Caco-2 (cell line): ENCODE data around the gene GALNT11. TPM values are rescaled to one million over a fixed set of nuclear protein-coding genes. Genes with fewer than 3 reads are reported as not detected.
"Not testable (repeated sequence)": the region's sequence is repeated elsewhere in the genome, so short reads cannot be mapped to it uniquely, and the experiment has no call there.

Experiments
- BruUV-seq: library from RNA; stranded (reverse); fragments of 400-500 nt; replicated peaks from 2 replicates; lab custom pipeline; 2021; lab: Mats Ljungman, UMichigan
- CTCF ChIA-PET: fragments of 300-600 bp; sonication (Branson Sonifier 250); formaldehyde crosslinking; loops from one replicate; lab custom pipeline; 2022; ENCODE audit warnings: antibody characterized with exemption; lab: Charles Lee
- POLR2A ChIA-PET: fragments of 300-600 bp; sonication (Branson Sonifier 250); formaldehyde crosslinking; loops from one replicate; lab custom pipeline; 2022; ENCODE audit warnings: antibody characterized with exemption; lab: Charles Lee
- DNase-seq, 2 experiments: peaks; one replicate each; pipeline versions ENCODE4 v3.0.0 to v3.0.0-alpha.2; 2020 to 2022
- H3K27me3 ChIP-seq: replicated peaks from 2 replicates; pipeline ENCODE4 v1.6.0; 2011; ENCODE audit warnings: low read length; ENCODE audit not compliant: control insufficient read depth, insufficient read depth
- H3K36me3 ChIP-seq: 2 replicates; pipeline ENCODE4 v1.5.1; 2011; ENCODE audit warnings: low read length; ENCODE audit not compliant: control insufficient read depth, insufficient read depth
- H3K4me1 ChIP-seq: fragments of 250-450 bp; sonication (Bioruptor Pico); 2 replicates; pipeline ENCODE4 v1.5.1; 2020; ENCODE audit warnings: mild to moderate bottlenecking
- H3K4me3 ChIP-seq: 2 replicates; pipeline ENCODE4 v1.5.1; 2011; ENCODE audit warnings: low read depth, mild to moderate bottlenecking, control low read depth, low read length
- H3K9me3 ChIP-seq: fragments of 250-450 bp; sonication (Bioruptor Pico); 2 replicates; pipeline ENCODE4 v1.5.1; 2020; ENCODE audit warnings: mild to moderate bottlenecking, moderate library complexity
- H3K27ac Mint-ChIP-seq: one replicate; pipeline ENCODE4 v1.8.0; 2022; ENCODE audit warnings: mixed read lengths; ENCODE audit not compliant: unreplicated experiment
- H3K27me3 Mint-ChIP-seq: one replicate; pipeline ENCODE4 v1.8.0; 2022; ENCODE audit warnings: mixed read lengths; ENCODE audit not compliant: insufficient read depth, unreplicated experiment
- H3K36me3 Mint-ChIP-seq: one replicate; pipeline ENCODE4 v1.8.0; 2022; ENCODE audit warnings: mild to moderate bottlenecking, mixed read lengths; ENCODE audit not compliant: insufficient read depth, unreplicated experiment
- H3K4me1 Mint-ChIP-seq: one replicate; pipeline ENCODE4 v1.8.0; 2022; ENCODE audit warnings: low read depth, mixed read lengths; ENCODE audit not compliant: unreplicated experiment
- H3K4me3 Mint-ChIP-seq: one replicate; pipeline ENCODE4 v1.8.0; 2022; ENCODE audit warnings: mild to moderate bottlenecking, moderate library complexity, mixed read lengths; ENCODE audit not compliant: unreplicated experiment
- H3K9me3 Mint-ChIP-seq: one replicate; pipeline ENCODE4 v1.8.0; 2022; ENCODE audit warnings: mixed read lengths; ENCODE audit not compliant: unreplicated experiment
- CTCF ChIP-seq, 2 experiments: fragments of 200-600 bp in 1 of 2; IDR thresholded peaks; 1 replicate in 1 of 2; 2 replicates in 1 of 2; pipeline versions ENCODE4 v1.5.1 to v1.8.0; 2011 to 2022; ENCODE audit warnings: antibody characterized with exemption in 1 of 2, control low read depth in 1 of 2, inconsistent platforms in 1 of 2, low read depth in 1 of 2, low read length in 1 of 2, mild to moderate bottlenecking in 1 of 2, moderate library complexity in 1 of 2; ENCODE audit not compliant: insufficient read depth in 1 of 2, severe bottlenecking in 1 of 2, unreplicated experiment in 1 of 2
- intact Hi-C: fragments of 100-400 bp; cut with micrococcal nuclease; formaldehyde crosslinking; loops from one replicate; pipeline ENCODE4 v1.10.0; 2022; ENCODE audit not compliant: unreplicated experiment
- total RNA-seq: library from RNA; stranded (reverse); gene quantifications from 2 replicates; pipeline ENCODE4 v1.2.3, GENCODE V29; 2022

GALNT11 gene
- total RNA-seq, 1 experiment from 2014 or later = 34.9 TPM

- Mint-ChIP-seq H3K36me3 (peaks cover 8% of the 10 kb centered on the region), H3K9me3 (peaks cover 45% of the 10 kb centered on the region), H3K4me3 (no peak overlapping the region), H3K4me1 (peaks cover 1% of the 10 kb centered on the region), H3K27ac (no peak overlapping the region), H3K27me3 (no peaks in the 10 kb centered on the region)
- Histone ChIP-seq H3K9me3 (peaks cover 22% of the 10 kb centered on the region), H3K27me3 (no peaks in the 10 kb centered on the region), H3K36me3 (no peaks in the 10 kb centered on the region), H3K4me3 (no peak overlapping the region), H3K4me1 (no peaks in the 10 kb centered on the region)
- ChIA-PET POLR2A (no interaction called here), CTCF (no interaction called here)
- intact Hi-C loops = no loop called here
- TF ChIP-seq CTCF (IDR thresholded peaks at IDR 0.05; ENCODE audit: insufficient read depth in 1 of 2, low read depth in 1 of 2, low read length in 1 of 2, severe bottlenecking in 1 of 2, unreplicated experiment in 1 of 2) = no peak
- BruUV-seq = no TSS peak
- DNase-seq = no peak
These were observed 10.3 kb downstream of the GALNT11 start for GRCh38 chr7:152035817-152036216.

- H3K4me1 Mint-ChIP-seq, H3K36me3 Mint-ChIP-seq, H3K4me3 ChIP-seq, intact Hi-C loops, H3K27me3 ChIP-seq, H3K36me3 ChIP-seq, H3K4me3 Mint-ChIP-seq, BruUV-seq, CTCF ChIA-PET, H3K27ac Mint-ChIP-seq, H3K27me3 Mint-ChIP-seq, DNase-seq, H3K4me1 ChIP-seq, POLR2A ChIA-PET: not testable (repeated sequence)
- H3K9me3 ChIP-seq = peaks cover 25% of the 10 kb centered on the region
- peaks cover 51% of the 10 kb centered on the region for H3K9me3 Mint-ChIP-seq
These were observed 12.9 kb downstream of the GALNT11 start for GRCh38 chr7:152038410-152038809.

- H3K4me3 Mint-ChIP-seq, H3K27ac Mint-ChIP-seq, H3K4me1 Mint-ChIP-seq, DNase-seq, H3K4me3 ChIP-seq, H3K27me3 Mint-ChIP-seq, H3K4me1 ChIP-seq, H3K27me3 ChIP-seq, CTCF ChIA-PET, H3K36me3 Mint-ChIP-seq, BruUV-seq, intact Hi-C loops, POLR2A ChIA-PET, H3K36me3 ChIP-seq: not testable (repeated sequence)
- H3K9me3 ChIP-seq = peaks cover 21% of the 10 kb centered on the region
- peaks cover 54% of the 10 kb centered on the region for H3K9me3 Mint-ChIP-seq
These were observed 17.6 kb downstream of the GALNT11 start for GRCh38 chr7:152043086-152043485.

- DNase-seq, H3K4me1 Mint-ChIP-seq, H3K27ac Mint-ChIP-seq, CTCF ChIA-PET, H3K4me3 ChIP-seq, H3K36me3 Mint-ChIP-seq, H3K4me3 Mint-ChIP-seq, H3K36me3 ChIP-seq, H3K27me3 Mint-ChIP-seq, H3K27me3 ChIP-seq, POLR2A ChIA-PET, BruUV-seq, intact Hi-C loops, H3K4me1 ChIP-seq: not testable (repeated sequence)
- H3K9me3 Mint-ChIP-seq = peaks cover 52% of the 10 kb centered on the region
- peaks cover 12% of the 10 kb centered on the region for H3K9me3 ChIP-seq
These were observed 19.4 kb downstream of the GALNT11 start for GRCh38 chr7:152044909-152045308.
